ENCODE measurements around the gene SLC5A1.
"Not testable (repeated sequence)": the region's sequence is repeated elsewhere in the genome, so short reads cannot be mapped to it uniquely, and the experiment has no call there.

Gene SLC5A1

GRCh38 chr22:32150647-32151046 lies 107.6 kb downstream of the SLC5A1 start:
- ATAC-seq, result not testable (repeated sequence)

DNA sequence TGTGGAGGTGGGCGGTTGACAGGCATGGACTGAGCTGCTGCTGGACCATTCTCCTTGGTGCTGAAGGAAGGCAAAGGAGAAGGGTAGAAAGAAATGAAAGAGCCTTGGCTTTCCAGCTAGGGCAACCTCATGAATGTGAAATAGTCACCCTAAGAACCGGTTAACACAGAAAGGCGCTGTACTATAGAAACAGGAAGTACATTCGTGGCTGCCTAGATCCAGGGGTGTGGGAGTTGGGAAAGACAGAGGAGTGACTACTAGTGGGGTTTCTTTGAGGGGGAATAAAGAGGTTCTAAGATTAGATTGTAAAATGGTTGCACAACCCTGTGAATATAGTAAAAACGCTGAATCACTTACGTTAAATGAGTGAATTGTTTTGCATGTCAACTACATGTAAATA lies 108.6 kb downstream of the SLC5A1 start:
- not testable (repeated sequence) for ATAC-seq

GRCh38 chr22:32154727-32155126 lies 111.7 kb downstream of the SLC5A1 start:
- not testable (repeated sequence) for ATAC-seq

DNA sequence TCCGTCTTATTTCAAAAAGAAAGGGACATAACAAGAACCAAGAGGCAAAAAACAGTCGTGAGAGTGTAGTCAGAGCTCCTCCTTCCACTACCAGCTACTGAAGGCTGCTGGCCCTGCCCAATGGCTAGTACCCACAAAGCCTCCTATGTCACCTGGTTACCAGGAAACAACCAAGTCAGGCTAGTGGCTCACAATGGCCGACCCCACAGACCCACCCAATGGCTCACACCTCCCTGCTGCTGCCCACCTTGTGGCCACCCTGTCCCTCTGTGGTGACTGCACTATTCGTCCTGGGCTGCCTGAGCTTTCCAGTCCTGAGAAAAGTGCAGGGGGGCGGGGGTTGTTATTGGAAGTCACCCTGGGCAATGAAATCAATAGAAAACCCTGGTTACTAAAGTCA lies 114.6 kb downstream of the SLC5A1 start:
- ATAC-seq, result not testable (repeated sequence)

GRCh38 chr22:32158712-32159533 lies 115.9 kb downstream of the SLC5A1 start, which contains the start of gene C22orf42:
C22orf42 (minus strand) TSS chr22:32159303; CDS start chr22:32159215, 88 bp downstream.
- ATAC-seq, result no peak

GRCh38 chr22:32160411-32160810 lies 117.3 kb downstream of the SLC5A1 start:
- ATAC-seq, result not testable (repeated sequence)

Data from activated CD4-positive, CD25-positive, alpha-beta regulatory T cell treated with anti-CD3 and anti-CD28 coated beads, Interleukin-2, amount 50 U/mL, for 24 hours (primary cell).